Stimulated activated CD8-positive, alpha-beta memory T cell treated with anti-CD3 and anti-CD28 coated beads, Interleukin-7, amount 100 ng/mL, for 4 hours (primary cell): ENCODE data around the gene KYNU.
"Not testable (repeated sequence)": the region's sequence is repeated elsewhere in the genome, so short reads cannot be mapped to it uniquely, and the experiment has no call there.

Experiments used
- DNase-seq, 2 donors: peaks; one replicate each; pipeline ENCODE4 v3.0.0-alpha.2; 2020; ENCODE audit warnings: low read depth in 2 of 2

The KYNU gene

DNA sequence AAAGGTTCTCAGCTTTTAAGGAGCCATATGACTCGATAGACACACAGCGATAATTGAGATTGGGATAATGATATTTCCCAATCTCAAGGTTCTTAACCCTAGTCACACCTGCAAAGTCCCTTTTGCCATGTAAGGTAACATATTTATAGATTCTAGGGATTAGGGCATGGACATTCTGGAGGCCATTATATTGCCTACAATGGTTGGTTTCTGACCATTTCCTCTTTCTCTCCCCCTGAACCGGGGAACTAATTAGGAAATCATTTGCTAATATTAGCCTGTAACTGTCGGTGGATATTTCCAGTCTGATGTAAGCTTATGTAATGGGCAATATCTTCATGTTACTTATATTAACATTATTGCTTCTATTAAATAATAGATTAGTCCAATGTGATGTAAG, 210.9 kb downstream of the KYNU start:
- DNase-seq, result no peak

DNA sequence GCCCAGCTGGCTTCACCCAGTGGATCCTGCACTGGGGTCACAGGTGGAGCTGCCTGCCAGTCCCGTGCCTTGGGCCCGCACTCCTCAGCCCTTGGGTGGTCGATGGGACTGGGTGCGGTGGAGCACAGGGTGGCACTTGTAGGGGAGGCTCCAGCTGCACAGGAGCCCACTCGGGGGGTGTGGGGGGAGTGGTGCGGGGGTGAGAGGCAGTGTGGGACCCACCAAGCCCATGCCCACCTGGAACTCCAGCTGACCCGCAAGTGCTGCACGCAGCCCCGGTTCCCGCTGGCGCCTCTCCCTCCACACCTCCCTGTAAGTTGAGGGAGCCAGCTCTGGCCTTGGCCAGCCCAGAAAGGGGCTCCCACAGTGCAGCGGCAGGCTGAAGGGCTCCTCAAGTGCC, 212.1 kb downstream of the KYNU start:
- not testable (repeated sequence) for DNase-seq
